ENCODE results near the gene TCF19.

DNA sequence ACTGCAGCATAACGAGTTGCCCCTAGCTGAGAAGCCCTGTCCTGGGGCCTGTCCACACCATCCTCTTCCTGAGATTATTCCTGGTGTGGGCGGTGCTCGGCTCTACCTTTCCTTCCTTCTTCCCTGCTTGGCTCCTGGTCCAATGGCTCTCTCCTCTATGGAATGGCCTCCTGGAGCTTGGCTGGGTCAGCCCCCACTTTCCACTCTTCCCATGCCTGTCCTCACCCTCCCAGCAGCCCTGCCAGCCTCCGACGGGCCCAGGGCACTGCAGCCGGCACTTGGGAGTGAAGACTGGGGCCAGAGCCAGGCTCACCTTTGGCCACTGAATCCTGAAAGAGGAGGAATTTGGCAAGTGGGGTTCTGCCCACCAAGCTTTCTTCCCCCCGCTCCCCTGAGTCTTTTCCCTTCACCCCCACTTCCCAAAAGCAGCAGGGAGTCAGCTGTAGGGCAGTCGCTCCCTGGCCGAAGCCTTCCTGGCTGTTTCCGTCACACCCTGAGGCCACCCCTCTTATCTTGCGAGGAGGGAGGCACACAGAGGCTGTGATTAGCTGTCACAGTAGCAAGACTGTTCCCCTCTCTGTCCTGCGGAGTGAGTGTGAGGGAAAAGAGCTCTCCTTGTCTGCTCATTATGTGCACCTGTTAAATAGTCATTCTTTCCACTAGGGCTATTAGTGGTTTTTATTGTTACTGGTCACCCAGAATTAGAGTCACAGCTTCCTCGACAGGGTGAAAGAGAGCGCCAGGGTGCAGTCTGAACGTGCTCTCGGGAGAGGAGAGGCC is 31.8 kb upstream of the TCF19 start:
- TF ChIP-seq PAX5 (IDR thresholded peaks at IDR 0.05; ENCODE audit: insufficient read depth, low read length, severe bottlenecking) (no peak), POLR2A (IDR thresholded peaks at IDR 0.05; ENCODE audit: low read depth, low read length) (no peak)

Measured in GM12891 (cell line).